Measurements from ENCODE around the gene SCN8A. TPM values are rescaled to one million over a fixed set of nuclear protein-coding genes. Genes with fewer than 3 reads are reported as not detected.
"Not testable (repeated sequence)": the region's sequence is repeated elsewhere in the genome, so short reads cannot be mapped to it uniquely, and the experiment has no call there.

Gene SCN8A
- total RNA-seq, 1 donor, result 0.21 TPM

DNA sequence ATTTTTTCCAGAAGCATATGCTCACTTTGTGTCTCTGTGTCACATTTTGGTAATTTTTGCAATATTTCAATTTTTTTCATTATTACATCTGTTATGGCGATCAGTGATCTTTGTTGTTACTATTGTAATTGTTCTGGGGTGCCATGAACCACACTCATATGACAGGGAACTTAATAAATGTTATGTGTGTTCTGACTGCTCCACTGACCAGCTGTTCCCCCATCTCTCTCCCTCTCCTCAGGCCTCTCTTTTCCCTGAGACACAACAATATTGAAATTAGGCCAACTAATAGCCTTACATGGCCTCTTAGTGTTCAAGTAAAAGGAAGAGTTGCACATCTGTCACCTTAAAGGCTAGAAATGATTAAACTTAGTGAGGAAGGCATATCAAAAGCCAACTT is 46.0 kb downstream of the SCN8A start:
- H3K4me3 ChIP-seq (ENCODE audit: low read length), result no peak overlapping the region
- peaks cover 3% of the 10 kb centered on the region for H3K27me3 ChIP-seq (ENCODE audit: insufficient read depth, low read length)
- no peaks in the 10 kb centered on the region for H3K9me3 ChIP-seq (ENCODE audit: low read depth, low read length)
- H3K4me1 ChIP-seq (ENCODE audit: insufficient read depth, low read length), result no peaks in the 10 kb centered on the region

DNA sequence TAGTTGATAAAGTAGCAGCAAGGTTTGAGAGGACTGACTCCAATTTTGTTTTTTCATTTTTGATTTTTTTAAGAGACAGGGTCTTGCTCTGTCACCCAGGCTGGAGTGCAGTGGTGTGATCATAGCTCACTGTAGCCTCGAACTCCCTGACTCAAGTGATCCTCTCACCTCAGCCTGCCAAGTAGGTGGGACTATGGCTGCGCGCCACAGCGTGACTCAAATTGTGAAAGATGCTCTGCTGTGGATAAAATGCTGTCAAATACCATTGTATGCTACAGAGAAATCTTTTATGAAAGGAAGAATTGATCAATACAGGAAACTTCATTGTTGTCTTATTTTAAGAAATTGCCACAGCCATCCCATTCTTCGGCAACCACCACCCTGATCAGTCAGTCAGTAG is 48.3 kb downstream of the SCN8A start:
- Histone ChIP-seq H3K4me3 (ENCODE audit: low read length) (no peak overlapping the region), H3K9me3 (ENCODE audit: low read depth, low read length) (no peaks in the 10 kb centered on the region), H3K27me3 (ENCODE audit: insufficient read depth, low read length) (no peaks in the 10 kb centered on the region), H3K4me1 (ENCODE audit: insufficient read depth, low read length) (no peaks in the 10 kb centered on the region)

DNA sequence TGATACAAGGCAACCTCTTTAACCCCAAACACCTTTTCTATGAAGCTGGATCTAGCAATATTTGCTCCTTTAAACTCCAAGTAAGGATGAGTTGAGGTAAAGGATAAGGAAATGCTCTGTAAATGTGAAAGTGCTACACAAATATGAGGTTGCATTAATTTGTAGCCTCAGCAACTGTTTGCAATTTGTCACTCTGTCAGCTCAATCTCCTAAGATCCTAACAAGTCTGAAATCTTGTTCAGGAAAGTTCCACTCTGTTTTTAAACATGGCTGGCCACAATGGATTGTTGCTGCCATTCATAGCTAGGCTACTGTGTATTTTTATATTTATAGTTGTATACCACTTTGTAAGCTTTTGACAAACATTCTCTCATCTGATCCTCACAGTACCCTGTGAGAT is 51.3 kb downstream of the SCN8A start:
- no peaks in the 10 kb centered on the region for H3K4me1 ChIP-seq (ENCODE audit: insufficient read depth, low read length)
- no peaks in the 10 kb centered on the region for H3K27me3 ChIP-seq (ENCODE audit: insufficient read depth, low read length)
- H3K4me3 ChIP-seq (ENCODE audit: low read length), result no peak overlapping the region
- H3K9me3 ChIP-seq (ENCODE audit: low read depth, low read length), result no peaks in the 10 kb centered on the region

GRCh38 chr12:51643951-51644350 is 52.9 kb downstream of the SCN8A start:
- H3K4me1 ChIP-seq (ENCODE audit: insufficient read depth, low read length), result no peaks in the 10 kb centered on the region
- H3K27me3 ChIP-seq (ENCODE audit: insufficient read depth, low read length), result no peaks in the 10 kb centered on the region
- no peaks in the 10 kb centered on the region for H3K9me3 ChIP-seq (ENCODE audit: low read depth, low read length)
- no peak overlapping the region for H3K4me3 ChIP-seq (ENCODE audit: low read length)

DNA sequence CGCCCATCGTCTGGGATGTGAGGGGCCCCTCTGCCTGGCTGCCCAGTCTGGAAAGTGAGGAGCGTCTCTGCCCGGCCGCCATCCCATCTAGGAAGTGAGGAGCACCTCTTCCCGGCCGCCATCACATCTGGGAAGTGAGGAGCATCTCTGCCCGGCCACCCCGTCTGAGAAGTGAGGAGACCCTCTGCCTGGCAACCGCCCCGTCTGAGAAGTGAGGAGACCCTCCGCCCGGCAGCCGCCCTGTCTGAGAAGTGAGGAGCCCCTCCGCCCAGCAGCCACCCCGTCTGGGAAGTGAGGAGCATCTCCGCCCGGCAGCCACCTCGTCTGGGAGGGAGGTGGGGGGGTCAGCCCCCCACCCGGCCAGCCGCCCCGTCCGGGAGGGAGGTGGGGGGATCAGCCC is 53.7 kb downstream of the SCN8A start:
- H3K4me1 ChIP-seq (ENCODE audit: insufficient read depth, low read length); H3K27me3 ChIP-seq (ENCODE audit: insufficient read depth, low read length); H3K4me3 ChIP-seq (ENCODE audit: low read length); H3K9me3 ChIP-seq (ENCODE audit: low read depth, low read length): not testable (repeated sequence)

DNA sequence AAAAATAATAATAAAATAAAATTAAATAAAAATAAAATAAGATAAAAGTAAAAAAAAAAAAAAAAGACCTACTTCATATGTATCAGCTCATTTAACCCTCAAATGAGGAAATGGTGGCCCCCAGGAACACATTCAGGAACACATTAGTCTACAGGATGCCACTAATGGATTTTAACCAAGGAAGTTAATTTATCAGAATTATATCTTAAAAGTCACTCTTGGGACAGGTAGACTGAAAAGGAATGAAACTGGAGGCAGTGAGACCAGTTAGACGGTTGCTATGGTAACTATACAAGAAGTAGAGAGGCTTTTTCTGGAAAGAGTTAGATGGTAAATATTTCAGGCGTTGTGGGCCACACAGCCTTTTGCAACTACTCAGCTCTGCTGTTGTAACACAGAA is 54.9 kb downstream of the SCN8A start:
- Histone ChIP-seq H3K4me3 (ENCODE audit: low read length) (no peak overlapping the region), H3K9me3 (ENCODE audit: low read depth, low read length) (no peaks in the 10 kb centered on the region), H3K4me1 (ENCODE audit: insufficient read depth, low read length) (no peaks in the 10 kb centered on the region), H3K27me3 (ENCODE audit: insufficient read depth, low read length) (no peaks in the 10 kb centered on the region)

GRCh38 chr12:51647647-51648046 is 56.6 kb downstream of the SCN8A start:
- no peaks in the 10 kb centered on the region for H3K4me1 ChIP-seq (ENCODE audit: insufficient read depth, low read length)
- no peaks in the 10 kb centered on the region for H3K9me3 ChIP-seq (ENCODE audit: low read depth, low read length)
- H3K4me3 ChIP-seq (ENCODE audit: low read length), result no peak overlapping the region
- H3K27me3 ChIP-seq (ENCODE audit: insufficient read depth, low read length), result no peaks in the 10 kb centered on the region

- Histone ChIP-seq H3K27me3 (ENCODE audit: insufficient read depth, low read length) (no peaks in the 10 kb centered on the region), H3K4me3 (ENCODE audit: low read length) (no peak overlapping the region), H3K4me1 (ENCODE audit: insufficient read depth, low read length) (no peaks in the 10 kb centered on the region), H3K9me3 (ENCODE audit: low read depth, low read length) (no peaks in the 10 kb centered on the region)
Observed at GRCh38 chr12:51653431-51653830, 62.4 kb downstream of the SCN8A start.

DNA sequence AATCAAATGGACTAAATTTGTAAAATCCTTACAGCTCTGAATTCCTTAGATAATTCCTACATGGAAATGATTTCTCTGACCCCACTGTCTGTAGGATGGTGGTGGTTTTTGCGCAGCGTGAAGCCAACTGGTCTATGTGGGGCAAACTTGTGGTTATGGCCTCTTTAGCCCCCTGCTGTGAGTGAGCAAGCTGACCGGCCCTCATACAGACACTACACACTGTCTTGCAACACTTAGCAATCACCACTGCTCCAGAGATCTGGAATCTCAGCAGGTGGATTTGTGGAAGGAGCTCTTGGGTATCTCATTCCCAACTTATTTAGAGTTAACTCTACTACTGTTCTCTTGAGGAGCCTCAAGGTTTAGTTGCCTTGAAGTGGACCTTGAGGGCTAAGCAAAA is 70.2 kb downstream of the SCN8A start:
- no peaks in the 10 kb centered on the region for H3K9me3 ChIP-seq (ENCODE audit: low read depth, low read length)
- H3K4me1 ChIP-seq (ENCODE audit: insufficient read depth, low read length), result no peaks in the 10 kb centered on the region
- no peaks in the 10 kb centered on the region for H3K27me3 ChIP-seq (ENCODE audit: insufficient read depth, low read length)
- no peak overlapping the region for H3K4me3 ChIP-seq (ENCODE audit: low read length)

- H3K4me3 ChIP-seq (ENCODE audit: low read length), result no peak overlapping the region
- no peaks in the 10 kb centered on the region for H3K4me1 ChIP-seq (ENCODE audit: insufficient read depth, low read length)
- no peaks in the 10 kb centered on the region for H3K9me3 ChIP-seq (ENCODE audit: low read depth, low read length)
- H3K27me3 ChIP-seq (ENCODE audit: insufficient read depth, low read length), result no peaks in the 10 kb centered on the region
Observed at GRCh38 chr12:51661836-51662235, 70.8 kb downstream of the SCN8A start.

DNA sequence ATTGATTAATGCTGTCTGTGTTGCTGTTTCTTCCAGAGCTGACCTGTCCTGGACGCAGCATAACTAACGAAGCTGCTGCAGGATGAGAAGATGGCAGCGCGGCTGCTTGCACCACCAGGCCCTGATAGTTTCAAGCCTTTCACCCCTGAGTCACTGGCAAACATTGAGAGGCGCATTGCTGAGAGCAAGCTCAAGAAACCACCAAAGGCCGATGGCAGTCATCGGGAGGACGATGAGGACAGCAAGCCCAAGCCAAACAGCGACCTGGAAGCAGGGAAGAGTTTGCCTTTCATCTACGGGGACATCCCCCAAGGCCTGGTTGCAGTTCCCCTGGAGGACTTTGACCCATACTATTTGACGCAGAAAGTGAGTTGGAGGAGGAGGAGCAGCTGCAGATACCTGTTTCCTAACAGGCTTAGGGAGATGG is 71.7 kb downstream of the SCN8A start:
- H3K4me1 ChIP-seq (ENCODE audit: insufficient read depth, low read length), result no peaks in the 10 kb centered on the region
- no peak overlapping the region for H3K4me3 ChIP-seq (ENCODE audit: low read length)
- no peaks in the 10 kb centered on the region for H3K27me3 ChIP-seq (ENCODE audit: insufficient read depth, low read length)
- H3K9me3 ChIP-seq (ENCODE audit: low read depth, low read length), result no peaks in the 10 kb centered on the region

- Histone ChIP-seq H3K4me3 (ENCODE audit: low read length) (no peak overlapping the region), H3K27me3 (ENCODE audit: insufficient read depth, low read length) (no peaks in the 10 kb centered on the region), H3K9me3 (ENCODE audit: low read depth, low read length) (no peaks in the 10 kb centered on the region), H3K4me1 (ENCODE audit: insufficient read depth, low read length) (no peaks in the 10 kb centered on the region)
Observed at GRCh38 chr12:51663390-51663789, 72.4 kb downstream of the SCN8A start.

DNA sequence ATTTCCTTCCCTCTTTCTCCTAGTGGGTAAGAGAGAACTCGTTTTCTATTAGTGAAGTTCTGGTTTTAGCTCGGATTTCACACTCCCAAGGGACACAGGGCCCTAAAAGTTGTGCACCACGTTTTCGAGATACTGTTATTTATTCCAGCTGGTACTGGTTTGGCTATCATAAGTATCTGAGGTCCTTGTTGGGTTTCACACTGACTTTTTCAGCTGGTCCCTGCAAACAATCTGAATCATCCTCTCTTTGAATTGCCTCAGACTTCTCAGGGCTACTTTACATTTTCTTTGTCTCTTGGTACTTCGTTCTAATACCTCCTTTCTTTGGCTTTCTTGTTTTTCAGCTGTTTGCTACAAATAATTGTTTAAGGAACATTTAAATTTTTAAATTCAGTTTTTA is 75.7 kb downstream of the SCN8A start:
- H3K9me3 ChIP-seq (ENCODE audit: low read depth, low read length), result no peaks in the 10 kb centered on the region
- H3K4me3 ChIP-seq (ENCODE audit: low read length), result no peak overlapping the region
- no peaks in the 10 kb centered on the region for H3K27me3 ChIP-seq (ENCODE audit: insufficient read depth, low read length)
- no peaks in the 10 kb centered on the region for H3K4me1 ChIP-seq (ENCODE audit: insufficient read depth, low read length)

DNA sequence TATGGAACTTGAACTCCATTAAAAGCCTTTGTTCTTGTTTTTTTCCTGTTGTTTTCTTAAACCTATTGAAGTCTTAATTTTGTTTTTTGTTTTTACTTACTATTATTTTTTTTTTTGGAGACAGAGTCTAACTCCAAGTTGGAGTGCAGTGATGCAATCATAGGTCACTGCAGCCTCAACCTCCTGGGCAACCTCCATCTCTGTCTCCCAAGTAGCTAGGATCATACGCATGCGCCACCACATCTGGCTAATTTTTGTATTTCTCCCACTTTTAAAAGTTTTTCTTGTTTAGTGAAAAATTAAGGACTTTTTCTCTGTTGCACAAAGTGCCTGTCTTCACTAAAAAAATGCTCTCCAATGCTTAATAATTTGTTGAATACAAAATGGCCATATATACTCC is 76.2 kb downstream of the SCN8A start:
- H3K27me3 ChIP-seq (ENCODE audit: insufficient read depth, low read length), result no peaks in the 10 kb centered on the region
- H3K4me3 ChIP-seq (ENCODE audit: low read length), result no peak overlapping the region
- no peaks in the 10 kb centered on the region for H3K4me1 ChIP-seq (ENCODE audit: insufficient read depth, low read length)
- H3K9me3 ChIP-seq (ENCODE audit: low read depth, low read length), result no peaks in the 10 kb centered on the region

DNA sequence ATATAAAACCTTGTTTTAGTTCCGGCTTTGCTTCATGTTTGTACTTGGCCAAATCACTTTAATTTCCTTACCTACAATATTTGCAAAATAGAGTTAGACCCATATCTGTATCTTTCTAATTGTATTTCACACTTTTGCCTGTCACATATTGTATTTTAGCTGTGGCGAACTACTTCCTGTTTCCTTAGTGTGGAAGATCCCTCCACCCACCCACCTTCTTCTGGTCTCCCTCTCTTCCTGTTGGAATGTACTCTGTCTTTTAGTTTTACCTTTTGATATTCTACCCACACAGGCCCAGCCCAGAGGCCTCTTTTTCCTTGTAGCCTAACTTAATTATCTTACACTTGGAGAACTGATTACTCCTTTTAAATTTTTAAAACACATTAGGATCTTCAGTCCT is 78.2 kb downstream of the SCN8A start:
- Histone ChIP-seq H3K27me3 (ENCODE audit: insufficient read depth, low read length) (no peaks in the 10 kb centered on the region), H3K4me3 (ENCODE audit: low read length) (no peak overlapping the region), H3K9me3 (ENCODE audit: low read depth, low read length) (no peaks in the 10 kb centered on the region), H3K4me1 (ENCODE audit: insufficient read depth, low read length) (no peaks in the 10 kb centered on the region)

GRCh38 chr12:51669996-51670395 is 79.0 kb downstream of the SCN8A start:
- Histone ChIP-seq H3K27me3 (ENCODE audit: insufficient read depth, low read length) (no peaks in the 10 kb centered on the region), H3K9me3 (ENCODE audit: low read depth, low read length) (no peaks in the 10 kb centered on the region), H3K4me3 (ENCODE audit: low read length) (no peak overlapping the region), H3K4me1 (ENCODE audit: insufficient read depth, low read length) (no peaks in the 10 kb centered on the region)

GRCh38 chr12:51672334-51672733 is 81.3 kb downstream of the SCN8A start:
- Histone ChIP-seq H3K9me3 (ENCODE audit: low read depth, low read length) (no peaks in the 10 kb centered on the region), H3K27me3 (ENCODE audit: insufficient read depth, low read length) (no peaks in the 10 kb centered on the region), H3K4me3 (ENCODE audit: low read length) (no peak overlapping the region), H3K4me1 (ENCODE audit: insufficient read depth, low read length) (no peaks in the 10 kb centered on the region)

Measured in mononuclear cell (primary cell).